B cell (primary cell): ENCODE measurements around the gene PRDM11. TPM values are rescaled to one million over a fixed set of nuclear protein-coding genes. Genes with fewer than 3 reads are reported as not detected.

Experiments
- ATAC-seq: fragments of 200-7000 bp; cut with Tn5 transposase; one replicate; pipeline ENCODE4 v1.10.0; 2021; ENCODE audit warnings: low read depth, mild to moderate bottlenecking, moderate number of reproducible peaks, moderate library complexity
- CTCF ChIA-PET: fragments of 350-600 bp; sonication (Branson Sonifier 250); formaldehyde crosslinking; loops from one replicate; lab custom pipeline; 2021; ENCODE audit warnings: antibody characterized with exemption, inconsistent platforms; lab: Charles Lee
- POLR2A ChIA-PET: fragments of 350-600 bp; sonication (Branson Sonifier 250); formaldehyde crosslinking; loops from one replicate; lab custom pipeline; 2021; ENCODE audit warnings: antibody characterized with exemption; lab: Charles Lee
- DNase-seq: peaks from one replicate; pipeline ENCODE4 v3.0.0; 2013
- H2AFZ ChIP-seq: 2 replicates; pipeline ENCODE4 v1.6.1; 2012; ENCODE audit warnings: mild to moderate bottlenecking, low read depth, low read length; ENCODE audit not compliant: insufficient read depth, poor library complexity, severe bottlenecking
- H3K27ac ChIP-seq, 2 donors: 1 replicate in 1 of 2; 2 replicates in 1 of 2; pipeline ENCODE4 v1.5.1; 2012 to 2013; ENCODE audit warnings: low read length in 2 of 2, mild to moderate bottlenecking in 2 of 2, moderate library complexity in 1 of 2
- H3K27me3 ChIP-seq, 4 experiments: fragments of 200-600 bp in 1 of 4; sonication (generic) in 1 of 4; replicated peaks in 1 of 4; 1 replicate in 2 of 4; 2 replicates in 2 of 4; pipeline versions ENCODE4 v1.6.1 to v1.7.0; 2013 to 2016; ENCODE audit warnings: low read length in 3 of 4, mild to moderate bottlenecking in 2 of 4, mixed read lengths in 1 of 4, moderate library complexity in 1 of 4; ENCODE audit not compliant: insufficient read depth in 4 of 4, control insufficient read depth in 3 of 4; ENCODE audit errors: control extremely low read depth in 1 of 4
- H3K36me3 ChIP-seq, 2 experiments: replicated peaks in 1 of 2; 1 replicate in 1 of 2; 2 replicates in 1 of 2; pipeline versions ENCODE4 v1.6.1 to v1.7.1; 2013; ENCODE audit warnings: low read length in 1 of 2; ENCODE audit not compliant: insufficient read depth in 2 of 2, control insufficient read depth in 1 of 2; ENCODE audit errors: control extremely low read depth in 1 of 2, extremely low read depth in 1 of 2
- H3K4me1 ChIP-seq, 2 donors: fragments of 200-600 bp in 1 of 2; sonication (generic) in 1 of 2; 1 replicate in 1 of 2; 2 replicates in 1 of 2; pipeline versions ENCODE4 v1.5.1 to v1.6.1; 2013 to 2017; ENCODE audit warnings: low read length in 2 of 2; ENCODE audit not compliant: control insufficient read depth in 2 of 2, insufficient read depth in 2 of 2
- H3K4me2 ChIP-seq: replicated peaks from 2 replicates; pipeline ENCODE3; 2012; ENCODE audit warnings: mild to moderate bottlenecking, low read depth, low read length; ENCODE audit not compliant: poor library complexity, severe bottlenecking
- H3K4me3 ChIP-seq, 5 experiments: fragments of 200-600 bp in 1 of 5; sonication (generic) in 1 of 5; 1 replicate in 3 of 5; 2 replicates in 2 of 5; pipeline versions ENCODE4 v1.5.1 to v1.7.0; 2011 to 2016; ENCODE audit warnings: low read length in 4 of 5, mild to moderate bottlenecking in 4 of 5, low read depth in 2 of 5, control low read depth in 1 of 5, moderate library complexity in 1 of 5; ENCODE audit not compliant: insufficient read depth in 1 of 5; ENCODE audit errors: control extremely low read depth in 1 of 5, extremely low read depth in 1 of 5
- H3K79me2 ChIP-seq: fragments of 200-600 bp; sonication (generic); one replicate; pipeline ENCODE4 v1.6.0; 2016; ENCODE audit warnings: low read length; ENCODE audit not compliant: control insufficient read depth, insufficient read depth
- H3K9ac ChIP-seq: fragments of 200-600 bp; sonication (generic); 2 replicates; pipeline ENCODE4 v1.6.1; 2017; ENCODE audit warnings: mild to moderate bottlenecking, low read length, moderate library complexity
- H3K9me3 ChIP-seq, 3 donors: one replicate each; pipeline versions ENCODE4 v1.6.1 to v1.7.1; 2013; ENCODE audit warnings: low read length in 2 of 3; ENCODE audit not compliant: control insufficient read depth in 2 of 3, insufficient read depth in 1 of 3; ENCODE audit errors: control extremely low read depth in 1 of 3
- H4K20me1 ChIP-seq: 2 replicates; pipeline ENCODE4 v1.6.0; 2012; ENCODE audit warnings: mild to moderate bottlenecking, low read length; ENCODE audit not compliant: insufficient read depth, control insufficient read depth, poor library complexity, severe bottlenecking
- H3K27ac Mint-ChIP-seq: one replicate; pipeline ENCODE4 v1.8.0; 2021; ENCODE audit warnings: mixed read lengths
- H3K27me3 Mint-ChIP-seq: one replicate; pipeline ENCODE4 v1.8.0; 2021; ENCODE audit warnings: mixed read lengths
- H3K4me1 Mint-ChIP-seq: one replicate; pipeline ENCODE4 v1.8.0; 2021; ENCODE audit warnings: mixed read lengths
- H3K4me3 Mint-ChIP-seq: one replicate; pipeline ENCODE4 v1.8.0; 2021; ENCODE audit warnings: mixed read lengths
- H3K9me3 Mint-ChIP-seq: one replicate; pipeline ENCODE4 v1.8.0; 2022; ENCODE audit warnings: mixed read lengths; ENCODE audit not compliant: insufficient read depth
- EZH2 ChIP-seq: IDR thresholded peaks from 2 replicates; pipeline ENCODE4 v1.6.1; 2012; ENCODE audit warnings: borderline replicate concordance, low read depth, mild to moderate bottlenecking, moderate library complexity, low read length; ENCODE audit not compliant: insufficient read depth, poor library complexity, severe bottlenecking
- WGBS: methylation state at CpG from one replicate; pipeline ENCODE4 v1.1.5; 2013; ENCODE audit warnings: missing lambda C conversion rate; ENCODE audit not compliant: insufficient coverage; 5-methylcytosine and 5-hydroxymethylcytosine counted together
- intact Hi-C: fragments of 100-400 bp; cut with micrococcal nuclease; formaldehyde crosslinking; loops from one replicate; pipeline ENCODE4 v1.10.0; 2022
- polyA plus RNA-seq: library from polyadenylated mRNA; depleted of rRNA; stranded (reverse); fragments of >200 nt; gene quantifications from 2 replicates; pipeline ENCODE4 v1.2.3, GENCODE V29; 2012
- total RNA-seq, 2 donors: library from RNA; stranded (reverse); fragments of 120-200 nt in 1 of 2; gene quantifications; 1 replicate in 1 of 2; 2 replicates in 1 of 2; pipeline versions ENCODE4 v1.2.3 to v1.2.4, GENCODE V29; 2013 to 2022
- TF ChIP-seq, protein P1 (sequence below): fragments of 200-600 bp; IDR thresholded peaks from one replicate; pipeline ENCODE4 v1.8.0; 2022; ENCODE audit warnings: antibody characterized with exemption, mild to moderate bottlenecking

Gene PRDM11
- total and polyA plus RNA-seq, 2 donors (not counting 1 experiment from before 2014, with no cell fraction given) = 9.5 to 26.2 TPM

DNA sequence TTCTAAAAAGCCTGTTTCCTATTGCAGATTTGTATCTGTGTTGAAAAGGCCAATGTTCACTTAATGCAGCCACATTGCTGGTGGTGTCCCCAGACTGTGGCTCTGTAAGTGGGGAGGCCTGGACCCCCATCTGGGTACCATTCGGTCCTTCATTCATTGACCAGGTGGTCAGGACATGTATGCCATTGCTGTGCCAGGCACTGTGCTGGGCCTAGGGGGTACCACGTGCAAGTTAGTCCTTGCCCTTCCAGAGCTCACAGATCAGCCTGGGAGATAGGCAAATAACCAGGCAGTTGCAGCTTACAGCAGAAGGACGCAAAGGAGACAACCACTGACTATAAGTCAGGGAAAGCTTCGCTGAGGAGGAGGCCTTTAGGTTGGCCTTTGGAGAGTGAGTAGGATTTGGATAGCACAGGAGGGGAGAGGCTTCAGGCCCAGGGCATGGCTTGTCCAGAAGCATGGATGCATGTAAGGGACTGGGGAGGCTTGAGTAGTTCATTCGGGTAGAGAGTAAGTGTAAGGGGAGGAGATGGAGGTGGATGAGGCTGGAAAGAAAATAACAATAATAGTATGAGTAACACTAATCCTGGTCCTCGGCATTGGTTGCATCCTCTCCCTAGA lies 5.0 kb downstream of the PRDM11 start:
- H2AFZ ChIP-seq = no peak overlapping the region
- 100% methylated on average over 4 of the region's 6 CpGs for WGBS
- H3K4me3 ChIP-seq = no peak overlapping the region
- POLR2A ChIA-PET = no interaction called here
- Mint-ChIP-seq H3K4me3 (no peak overlapping the region), H3K27ac (no peak overlapping the region), H3K4me1 (peaks cover 43% of the 10 kb centered on the region), H3K27me3 (no peaks in the 10 kb centered on the region), H3K9me3 (no peaks in the 10 kb centered on the region)
- no peaks in the 10 kb centered on the region for H3K27me3 ChIP-seq
- peaks cover 0 to 3% (median 0%) of the 10 kb centered on the region in 3 donors for H3K9me3 ChIP-seq
- ATAC-seq = no peak
- no peaks in the 10 kb centered on the region for H3K36me3 ChIP-seq
- no peak for DNase-seq
- peaks cover 10 to 15% of the 10 kb centered on the region in 2 donors for H3K4me1 ChIP-seq
- intact Hi-C loops = no loop called here
- H3K4me2 ChIP-seq = no peak overlapping the region
- CTCF ChIA-PET = no interaction called here
- TF ChIP-seq, protein P1, sequence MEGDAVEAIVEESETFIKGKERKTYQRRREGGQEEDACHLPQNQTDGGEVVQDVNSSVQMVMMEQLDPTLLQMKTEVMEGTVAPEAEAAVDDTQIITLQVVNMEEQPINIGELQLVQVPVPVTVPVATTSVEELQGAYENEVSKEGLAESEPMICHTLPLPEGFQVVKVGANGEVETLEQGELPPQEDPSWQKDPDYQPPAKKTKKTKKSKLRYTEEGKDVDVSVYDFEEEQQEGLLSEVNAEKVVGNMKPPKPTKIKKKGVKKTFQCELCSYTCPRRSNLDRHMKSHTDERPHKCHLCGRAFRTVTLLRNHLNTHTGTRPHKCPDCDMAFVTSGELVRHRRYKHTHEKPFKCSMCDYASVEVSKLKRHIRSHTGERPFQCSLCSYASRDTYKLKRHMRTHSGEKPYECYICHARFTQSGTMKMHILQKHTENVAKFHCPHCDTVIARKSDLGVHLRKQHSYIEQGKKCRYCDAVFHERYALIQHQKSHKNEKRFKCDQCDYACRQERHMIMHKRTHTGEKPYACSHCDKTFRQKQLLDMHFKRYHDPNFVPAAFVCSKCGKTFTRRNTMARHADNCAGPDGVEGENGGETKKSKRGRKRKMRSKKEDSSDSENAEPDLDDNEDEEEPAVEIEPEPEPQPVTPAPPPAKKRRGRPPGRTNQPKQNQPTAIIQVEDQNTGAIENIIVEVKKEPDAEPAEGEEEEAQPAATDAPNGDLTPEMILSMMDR = no peak
- no peak for TF ChIP-seq EZH2
- peaks cover 95% of the 10 kb centered on the region for H3K79me2 ChIP-seq
- H4K20me1 ChIP-seq = peaks cover 73% of the 10 kb centered on the region
- no peak overlapping the region for H3K9ac ChIP-seq
- no peak overlapping the region for H3K27ac ChIP-seq

DNA sequence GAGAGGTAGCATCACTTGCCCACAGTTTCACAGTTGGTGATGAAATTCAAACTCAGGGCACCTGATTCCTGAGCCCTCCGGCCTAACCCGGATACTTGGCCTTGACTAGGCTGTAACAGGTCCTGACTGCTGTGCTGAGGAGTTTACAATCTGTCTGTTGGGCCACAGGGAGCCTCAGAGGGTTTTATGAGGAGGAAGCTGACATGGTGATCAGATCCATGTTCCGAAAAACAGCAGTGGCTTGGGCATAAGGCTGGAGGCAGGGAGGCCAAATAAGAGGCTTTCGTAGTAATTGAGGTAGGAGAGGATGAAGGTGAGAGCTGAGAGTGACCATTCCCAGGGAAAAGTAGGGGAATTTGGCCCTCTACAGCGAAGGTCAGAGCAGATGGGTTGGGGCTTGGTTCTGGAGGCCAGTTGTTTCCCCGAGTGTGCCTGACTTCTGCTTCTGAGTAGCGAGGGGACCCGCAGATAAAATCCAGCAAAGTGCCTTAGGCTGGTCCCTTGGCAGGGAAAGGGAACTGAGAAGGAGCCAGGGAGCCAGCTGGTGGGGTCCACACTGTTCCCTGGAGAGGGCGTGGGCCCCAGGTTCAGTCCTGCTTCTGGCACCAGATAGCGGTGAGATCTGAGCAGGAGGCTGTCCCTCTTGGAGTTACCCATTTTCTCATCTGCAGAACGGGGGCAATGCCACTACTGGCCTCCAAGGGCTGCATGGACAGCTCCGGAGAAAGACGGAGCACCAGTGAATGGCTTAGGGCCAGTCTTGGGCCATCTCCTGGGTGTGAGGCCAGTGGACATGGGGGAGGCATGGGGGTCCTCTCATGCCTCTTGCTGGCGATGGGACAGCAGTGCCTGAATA lies 6.5 kb downstream of the PRDM11 start:
- H3K27me3 ChIP-seq = no peaks in the 10 kb centered on the region
- CTCF ChIA-PET = no interaction called here
- TF ChIP-seq, protein P1 = no peak
- no peak for TF ChIP-seq EZH2
- no peak overlapping the region for H3K27ac ChIP-seq
- WGBS = 97% methylated on average over 14 of the region's 14 CpGs
- peaks cover 88% of the 10 kb centered on the region for H4K20me1 ChIP-seq
- H3K4me1 ChIP-seq = peaks cover 4 to 8% of the 10 kb centered on the region in 2 donors
- intact Hi-C loops = no loop called here
- no peak overlapping the region for H3K9ac ChIP-seq
- Mint-ChIP-seq H3K27me3 (no peaks in the 10 kb centered on the region), H3K4me1 (peaks cover 46% of the 10 kb centered on the region), H3K27ac (no peak overlapping the region), H3K4me3 (no peak overlapping the region), H3K9me3 (no peaks in the 10 kb centered on the region)
- DNase-seq (no peak), ATAC-seq (no peak)
- H3K79me2 ChIP-seq = peaks cover 99% of the 10 kb centered on the region
- POLR2A ChIA-PET = no interaction called here
- no peak overlapping the region for H3K4me2 ChIP-seq
- peaks cover 0 to 3% (median 0%) of the 10 kb centered on the region in 3 donors for H3K9me3 ChIP-seq
- no peak overlapping the region for H3K4me3 ChIP-seq
- H2AFZ ChIP-seq = no peak overlapping the region
- no peaks in the 10 kb centered on the region for H3K36me3 ChIP-seq
